ENCODE measurements around the gene EFNB2.

GRCh38 chr13:106514928-106515634 lies 20.4 kb downstream of the EFNB2 start:
- TF ChIP-seq HDAC6 (IDR thresholded peaks at IDR 0.05; ENCODE audit: low read depth, low read length), result no peak
- no peak for TF ChIP-seq CTCF (CRISPR knock-in tag; IDR thresholded peaks at IDR 0.05)
- TF ChIP-seq ZKSCAN8 (CRISPR knock-in tag; IDR thresholded peaks at IDR 0.05; ENCODE audit: borderline replicate concordance), result no peak
- no peak for TF ChIP-seq NFRKB (IDR thresholded peaks at IDR 0.05)
- no peak for TF ChIP-seq GTF2F1 (IDR thresholded peaks at IDR 0.05; ENCODE audit: low read length)
- no peak for TF ChIP-seq PRMT3 (CRISPR knock-in tag; IDR thresholded peaks at IDR 0.05; ENCODE audit: borderline replicate concordance, low read depth)
- TF ChIP-seq GABPA (IDR thresholded peaks at IDR 0.05; ENCODE audit: low read depth, low read length), result no peak
- TF ChIP-seq GABPA (CRISPR knock-in tag; IDR thresholded peaks at IDR 0.05; ENCODE audit: low read depth), result no peak
- TF ChIP-seq AKNA (CRISPR knock-in tag; IDR thresholded peaks at IDR 0.05; ENCODE audit: borderline replicate concordance), result no peak
- no peak for TF ChIP-seq ARNT (IDR thresholded peaks at IDR 0.05)
- no peak for TF ChIP-seq ATF7 (IDR thresholded peaks at IDR 0.05)
- TF ChIP-seq ATF7 (CRISPR knock-in tag; IDR thresholded peaks at IDR 0.05), result no peak
- no peak for TF ChIP-seq ZNF34 (CRISPR knock-in tag; IDR thresholded peaks at IDR 0.05; ENCODE audit: borderline replicate concordance)
- TF ChIP-seq ZNF280B (CRISPR knock-in tag; IDR thresholded peaks at IDR 0.05; ENCODE audit: borderline replicate concordance), result no peak
- no peak for TF ChIP-seq CHD2 (IDR thresholded peaks at IDR 0.05; ENCODE audit: low read depth, low read length)
- TF ChIP-seq SRF (IDR thresholded peaks at IDR 0.05; ENCODE audit: low read depth, low read length), result no peak
